Naive thymus-derived CD4-positive, alpha-beta T cell (primary cell): ENCODE data around the gene GMPS. TPM values are rescaled to one million over a fixed set of nuclear protein-coding genes. Genes with fewer than 3 reads are reported as not detected.
"Not testable (repeated sequence)": the region's sequence is repeated elsewhere in the genome, so short reads cannot be mapped to it uniquely, and the experiment has no call there.

ENCODE experiments used
- ATAC-seq: fragments of 150-1000 bp; cut with Tn5 transposase; 2 replicates; pipeline ENCODE4 v1.10.0; 2021; ENCODE audit warnings: mild to moderate bottlenecking, moderate library complexity
- CTCF ChIA-PET: fragments of 350-600 bp; sonication (Branson Sonifier 250); formaldehyde crosslinking; loops from one replicate; lab custom pipeline; 2021; ENCODE audit warnings: antibody characterized with exemption; lab: Charles Lee
- POLR2A ChIA-PET: fragments of 350-600 bp; sonication (Branson Sonifier 250); formaldehyde crosslinking; loops from one replicate; lab custom pipeline; 2021; ENCODE audit warnings: antibody characterized with exemption, inconsistent platforms; lab: Charles Lee
- DNase-seq, 9 donors: peaks; one replicate each; pipeline versions ENCODE4 v3.0.0 to v3.0.0-alpha.2; 2020 to 2022; ENCODE audit warnings: mixed read lengths in 1 of 9
- H3K27ac ChIP-seq: one replicate; pipeline ENCODE4 v1.7.0; 2013; ENCODE audit warnings: mild to moderate bottlenecking, low read depth, low read length, moderate library complexity
- H3K27me3 ChIP-seq, 2 donors: one replicate each; pipeline ENCODE4 v1.7.0; 2013; ENCODE audit warnings: low read length in 2 of 2, mild to moderate bottlenecking in 2 of 2, moderate library complexity in 2 of 2; ENCODE audit not compliant: control insufficient read depth in 2 of 2, insufficient read depth in 2 of 2
- H3K36me3 ChIP-seq, 3 experiments: 1 replicate in 2 of 3; 2 replicates in 1 of 3; pipeline ENCODE4 v1.7.0; 2013; ENCODE audit warnings: low read length in 3 of 3, mild to moderate bottlenecking in 3 of 3, moderate library complexity in 1 of 3; ENCODE audit not compliant: insufficient read depth in 3 of 3, control insufficient read depth in 2 of 3
- H3K4me1 ChIP-seq, 2 donors: one replicate each; pipeline ENCODE4 v1.7.0; 2013; ENCODE audit warnings: low read length in 2 of 2, mild to moderate bottlenecking in 2 of 2, moderate library complexity in 1 of 2; ENCODE audit not compliant: control insufficient read depth in 2 of 2, insufficient read depth in 2 of 2
- H3K4me3 ChIP-seq: 2 replicates; pipeline ENCODE4 v1.7.0; 2013; ENCODE audit warnings: mild to moderate bottlenecking, low read length
- H3K9me3 ChIP-seq, 3 experiments: 1 replicate in 2 of 3; 2 replicates in 1 of 3; pipeline ENCODE4 v1.7.0; 2013; ENCODE audit warnings: low read length in 3 of 3; ENCODE audit not compliant: control insufficient read depth in 2 of 3
- H3K27ac Mint-ChIP-seq, 9 donors: one replicate each; pipeline ENCODE4 v1.8.0; 2020 to 2022; ENCODE audit warnings: mixed read lengths in 9 of 9, mild to moderate bottlenecking in 8 of 9, moderate library complexity in 5 of 9, inconsistent platforms in 2 of 9
- H3K27me3 Mint-ChIP-seq, 5 donors: one replicate each; pipeline ENCODE4 v1.8.0; 2021 to 2022; ENCODE audit warnings: mixed read lengths in 5 of 5, mild to moderate bottlenecking in 1 of 5
- H3K36me3 Mint-ChIP-seq, 5 donors: one replicate each; pipeline ENCODE4 v1.8.0; 2020 to 2022; ENCODE audit warnings: mixed read lengths in 5 of 5, mild to moderate bottlenecking in 3 of 5, inconsistent platforms in 1 of 5
- H3K4me1 Mint-ChIP-seq, 7 donors: one replicate each; pipeline ENCODE4 v1.8.0; 2020 to 2022; ENCODE audit warnings: mixed read lengths in 7 of 7, mild to moderate bottlenecking in 3 of 7, inconsistent platforms in 1 of 7
- H3K4me3 Mint-ChIP-seq, 10 donors: one replicate each; pipeline ENCODE4 v1.8.0; 2020 to 2022; ENCODE audit warnings: mild to moderate bottlenecking in 10 of 10, mixed read lengths in 10 of 10, moderate library complexity in 6 of 10, inconsistent platforms in 2 of 10
- H3K9me3 Mint-ChIP-seq, 11 donors: one replicate each; pipeline ENCODE4 v1.8.0; 2020 to 2022; ENCODE audit warnings: mixed read lengths in 11 of 11, mild to moderate bottlenecking in 4 of 11, inconsistent platforms in 1 of 11, moderate library complexity in 1 of 11
- intact Hi-C, 2 donors: fragments of 100-400 bp; cut with micrococcal nuclease; formaldehyde crosslinking; loops; one replicate each; pipeline ENCODE4 v1.15.1; 2023
- polyA plus RNA-seq, 2 donors: library from polyadenylated mRNA; unstranded; fragments of 300-500 nt; fragmentation: Illumina TruSeq; gene quantifications; one replicate each; pipeline ENCODE4 v1.2.3, GENCODE V29; 2021
- total RNA-seq, 6 experiments: library from RNA in 5 of 6; stranded (reverse) in 5 of 6; gene quantifications; 1 replicate in 5 of 6; 2 replicates in 1 of 6; pipeline ENCODE4 v1.2.3 and lab custom pipeline; 2021 to 2026

GMPS gene
- total and polyA plus RNA-seq, 7 experiments from 2014 or later, result 36.3 to 85.1 (median 47.5) TPM

GRCh38 chr3:155957412-155957880 is 87.0 kb downstream of the GMPS start:
- DNase-seq (no peak), ATAC-seq (no peak)
- Histone ChIP-seq H3K4me3 (no peak overlapping the region), H3K4me1 (no peaks in the 10 kb centered on the region), H3K9me3 (no peaks in the 10 kb centered on the region), H3K36me3 (no peaks in the 10 kb centered on the region), H3K27ac (no peak overlapping the region), H3K27me3 (no peaks in the 10 kb centered on the region)
- H3K27ac Mint-ChIP-seq, result no peak overlapping the region
- peaks cover 0 to 4% (median 0%) of the 10 kb centered on the region in 7 donors for H3K4me1 Mint-ChIP-seq
- ChIA-PET POLR2A (no interaction called here), CTCF (no interaction called here)
- H3K4me3 Mint-ChIP-seq, result no peak overlapping the region
- peaks cover 0 to 5% (median 0%) of the 10 kb centered on the region in 5 donors for H3K27me3 Mint-ChIP-seq
- peaks cover 0 to 9% (median 3%) of the 10 kb centered on the region in 5 donors for H3K36me3 Mint-ChIP-seq
- peaks cover 0 to 12% (median 3%) of the 10 kb centered on the region in 11 donors for H3K9me3 Mint-ChIP-seq
- intact Hi-C loops, result loop anchor here in 1 of 2 donors (10.0 kb wide), 1 partner anchor 153 kb away; the partner anchor contains the start of gene C3orf33

DNA sequence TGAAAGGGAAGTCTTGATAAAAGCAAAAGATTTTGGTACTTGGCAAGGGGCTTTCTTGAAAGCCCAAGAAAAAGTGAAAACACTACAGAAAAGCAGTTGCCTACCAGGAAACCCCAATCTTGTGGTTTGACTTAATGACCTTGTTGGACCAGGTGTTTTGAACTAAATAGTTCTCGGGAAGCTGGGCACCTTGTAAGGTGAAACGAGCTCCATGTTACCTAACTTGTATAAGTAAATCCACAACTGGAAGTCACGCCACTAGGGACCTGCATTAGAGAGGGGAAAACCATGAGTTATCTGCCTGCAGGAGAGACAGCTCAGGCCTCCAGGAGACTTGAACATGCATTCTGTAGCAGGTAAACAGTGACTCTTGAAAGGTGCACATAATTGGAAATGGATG is 88.2 kb downstream of the GMPS start:
- POLR2A ChIA-PET, result no interaction called here

DNA sequence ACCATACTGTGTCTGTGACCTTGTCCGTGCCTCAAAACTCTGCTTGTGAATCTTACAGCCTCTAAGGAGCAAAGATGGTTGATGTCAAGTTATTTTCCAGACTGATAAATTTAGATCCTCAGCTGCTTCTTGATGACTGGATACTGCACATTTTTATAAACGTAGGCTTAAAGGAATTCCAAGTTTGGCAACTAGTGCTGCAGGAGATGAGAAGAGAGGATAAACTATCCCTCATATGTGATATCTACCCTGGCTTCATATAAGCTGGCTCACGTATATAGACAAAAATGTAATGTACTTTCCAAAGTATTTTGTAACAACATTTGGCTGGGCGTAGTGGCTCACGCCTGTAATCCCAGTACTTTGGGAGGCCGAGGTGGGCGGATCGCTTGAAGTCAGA is 89.6 kb downstream of the GMPS start:
- no peak overlapping the region for H3K27ac ChIP-seq
- Mint-ChIP-seq H3K27ac (no peak overlapping the region), H3K4me1 (peaks cover 0 to 4% (median 0%) of the 10 kb centered on the region in 7 donors), H3K27me3 (peaks cover 0 to 5% (median 0%) of the 10 kb centered on the region in 5 donors), H3K36me3 (peaks cover 0 to 11% (median 3%) of the 10 kb centered on the region in 5 donors), H3K9me3 (peaks cover 0 to 14% (median 3%) of the 10 kb centered on the region in 11 donors), H3K4me3 (no peak overlapping the region)
- H3K9me3 ChIP-seq, result no peaks in the 10 kb centered on the region
- H3K4me3 ChIP-seq, result no peak overlapping the region
- ChIA-PET CTCF (interaction anchor here (0.6 kb wide), 1 partner anchor 17 kb away, joined by 3 read pairs; no protein-coding TSS in a partner anchor), POLR2A (no interaction called here)
- H3K36me3 ChIP-seq, result no peaks in the 10 kb centered on the region
- intact Hi-C loops, result no loop called here
- ATAC-seq, result no peak
- no peaks in the 10 kb centered on the region for H3K4me1 ChIP-seq
- H3K27me3 ChIP-seq, result no peaks in the 10 kb centered on the region
- no peak for DNase-seq

More for the DNA sequence above, 88.2 kb downstream of the GMPS start:
- Histone ChIP-seq H3K27ac (no peak overlapping the region), H3K4me3 (no peak overlapping the region), H3K27me3 (no peaks in the 10 kb centered on the region), H3K9me3 (no peaks in the 10 kb centered on the region), H3K4me1 (no peaks in the 10 kb centered on the region), H3K36me3 (no peaks in the 10 kb centered on the region)
- H3K36me3 Mint-ChIP-seq, result peaks cover 0 to 11% (median 4%) of the 10 kb centered on the region in 5 donors
- H3K4me3 Mint-ChIP-seq, result no peak overlapping the region
- peaks cover 0 to 4% (median 0%) of the 10 kb centered on the region in 7 donors for H3K4me1 Mint-ChIP-seq
- intact Hi-C loops, result loop anchor here in 1 of 2 donors (10.0 kb wide), 1 partner anchor 154 kb away; the partner anchor contains the start of gene C3orf33
- CTCF ChIA-PET, result no interaction called here
- H3K27ac Mint-ChIP-seq, result no peak overlapping the region
- H3K9me3 Mint-ChIP-seq, result peaks cover 0 to 14% (median 4%) of the 10 kb centered on the region in 11 donors
- ATAC-seq, result no peak
- DNase-seq, result no peak
- H3K27me3 Mint-ChIP-seq, result peaks cover 0 to 5% (median 0%) of the 10 kb centered on the region in 5 donors

DNA sequence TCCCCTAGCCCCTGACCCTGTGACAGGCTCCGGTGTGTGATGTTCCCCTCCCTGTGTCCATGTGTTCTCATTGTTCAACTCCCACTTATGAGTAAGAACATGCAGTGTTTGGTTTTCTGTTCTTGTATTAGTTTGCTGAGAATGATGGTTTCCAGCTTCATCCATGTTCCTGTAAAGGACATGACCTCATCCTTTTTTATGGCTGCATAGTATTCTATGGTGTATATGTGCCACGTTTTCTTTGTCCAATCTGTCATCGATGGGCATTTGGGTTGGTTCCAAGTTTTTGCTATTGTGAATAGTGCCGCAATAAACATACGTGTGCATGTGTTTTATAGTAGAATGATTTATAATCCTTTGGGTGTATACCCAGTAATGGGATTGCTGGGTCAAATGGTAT is 90.6 kb downstream of the GMPS start:
- DNase-seq, H3K27ac ChIP-seq, intact Hi-C loops, H3K4me1 Mint-ChIP-seq, H3K4me3 ChIP-seq, H3K4me1 ChIP-seq, ATAC-seq, CTCF ChIA-PET, H3K27ac Mint-ChIP-seq, H3K27me3 Mint-ChIP-seq, POLR2A ChIA-PET, H3K4me3 Mint-ChIP-seq, H3K27me3 ChIP-seq, H3K9me3 ChIP-seq, H3K36me3 ChIP-seq: not testable (repeated sequence)
- Mint-ChIP-seq H3K9me3 (peaks cover 0 to 14% (median 3%) of the 10 kb centered on the region in 11 donors), H3K36me3 (peaks cover 0 to 11% (median 3%) of the 10 kb centered on the region in 5 donors)

DNA sequence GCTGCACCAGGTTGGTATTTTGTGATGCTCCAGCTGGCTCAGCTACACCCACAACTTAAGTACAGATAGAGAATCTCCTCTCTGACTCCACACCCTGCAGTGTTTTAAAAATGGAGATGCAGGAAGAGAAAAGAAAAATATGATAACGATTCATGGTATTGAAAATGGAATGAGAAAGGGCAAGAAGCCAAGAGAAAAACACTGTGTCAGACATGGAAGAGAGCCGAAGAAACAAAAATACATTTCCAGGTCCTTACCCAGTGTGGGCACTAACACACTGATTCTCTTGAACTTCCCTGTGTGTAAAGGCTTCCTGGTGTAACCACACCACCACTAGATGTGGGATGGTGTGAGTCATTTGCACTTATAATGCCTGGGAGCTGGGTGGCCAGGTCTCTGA is 93.1 kb downstream of the GMPS start:
- H3K9me3 Mint-ChIP-seq, result peaks cover 0 to 23% (median 5%) of the 10 kb centered on the region in 11 donors
- intact Hi-C loops, result no loop called here
- no peak overlapping the region for H3K27ac ChIP-seq
- H3K4me3 ChIP-seq, result no peak overlapping the region
- ChIA-PET CTCF (no interaction called here), POLR2A (no interaction called here)
- H3K4me1 Mint-ChIP-seq, result peaks cover 0 to 2% (median 0%) of the 10 kb centered on the region in 7 donors
- no peaks in the 10 kb centered on the region for H3K4me1 ChIP-seq
- ATAC-seq (no peak), DNase-seq (no peak)
- no peaks in the 10 kb centered on the region for H3K36me3 ChIP-seq
- H3K27me3 ChIP-seq, result no peaks in the 10 kb centered on the region
- peaks cover 0 to 10% (median 0%) of the 10 kb centered on the region in 5 donors for H3K27me3 Mint-ChIP-seq
- no peak overlapping the region for H3K27ac Mint-ChIP-seq
- no peaks in the 10 kb centered on the region for H3K9me3 ChIP-seq
- H3K36me3 Mint-ChIP-seq, result peaks cover 0 to 13% (median 0%) of the 10 kb centered on the region in 5 donors
- no peak overlapping the region for H3K4me3 Mint-ChIP-seq

GRCh38 chr3:155970398-155970797 is 99.9 kb downstream of the GMPS start:
- no peak for ATAC-seq
- Histone ChIP-seq H3K27me3 (no peaks in the 10 kb centered on the region), H3K4me3 (no peak overlapping the region), H3K27ac (no peak overlapping the region), H3K4me1 (no peaks in the 10 kb centered on the region), H3K36me3 (no peaks in the 10 kb centered on the region), H3K9me3 (no peaks in the 10 kb centered on the region)
- peaks cover 0 to 12% (median 8%) of the 10 kb centered on the region in 5 donors for H3K27me3 Mint-ChIP-seq
- H3K4me1 Mint-ChIP-seq, result no peaks in the 10 kb centered on the region
- POLR2A ChIA-PET, result interaction anchor here (0.6 kb wide), 1 partner anchor 585 kb away, joined by 3 read pairs; no protein-coding TSS in a partner anchor
- CTCF ChIA-PET, result no interaction called here
- peaks cover 0 to 15% (median 3%) of the 10 kb centered on the region in 11 donors for H3K9me3 Mint-ChIP-seq
- no peak overlapping the region for H3K27ac Mint-ChIP-seq
- H3K36me3 Mint-ChIP-seq, result peaks cover 0 to 8% (median 3%) of the 10 kb centered on the region in 5 donors
- DNase-seq, result no peak
- intact Hi-C loops, result no loop called here
- H3K4me3 Mint-ChIP-seq, result no peak overlapping the region
